ENCODE results near the gene PTGER3.
"Not testable (repeated sequence)": the region's sequence is repeated elsewhere in the genome, so short reads cannot be mapped to it uniquely, and the experiment has no call there.

The PTGER3 gene

DNA sequence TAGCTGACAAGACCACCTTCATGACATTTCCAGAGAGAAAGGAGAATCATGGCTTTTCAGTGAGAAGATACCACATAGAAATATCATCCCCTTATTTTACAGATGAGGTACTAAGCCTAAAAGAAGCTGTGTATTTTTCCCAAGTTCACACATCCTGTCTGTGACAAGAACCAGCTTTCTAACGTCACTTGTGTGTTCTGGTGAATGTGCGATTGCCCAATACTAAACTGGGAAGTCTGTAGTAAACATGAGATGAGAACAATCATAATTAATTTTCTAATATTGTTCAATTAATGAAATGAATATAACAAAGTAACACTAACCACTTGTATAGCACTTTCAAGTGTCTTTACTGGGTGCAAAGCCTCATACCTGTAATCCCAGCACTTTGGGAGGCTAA lies 46.0 kb downstream of the PTGER3 start:
- DNase-seq, result no peak

GRCh38 chr1:70997793-70998192 lies 49.8 kb downstream of the PTGER3 start:
- DNase-seq, result no peak

- DNase-seq, result no peak
Observed at GRCh38 chr1:70994753-70995268, 52.8 kb downstream of the PTGER3 start.

DNA sequence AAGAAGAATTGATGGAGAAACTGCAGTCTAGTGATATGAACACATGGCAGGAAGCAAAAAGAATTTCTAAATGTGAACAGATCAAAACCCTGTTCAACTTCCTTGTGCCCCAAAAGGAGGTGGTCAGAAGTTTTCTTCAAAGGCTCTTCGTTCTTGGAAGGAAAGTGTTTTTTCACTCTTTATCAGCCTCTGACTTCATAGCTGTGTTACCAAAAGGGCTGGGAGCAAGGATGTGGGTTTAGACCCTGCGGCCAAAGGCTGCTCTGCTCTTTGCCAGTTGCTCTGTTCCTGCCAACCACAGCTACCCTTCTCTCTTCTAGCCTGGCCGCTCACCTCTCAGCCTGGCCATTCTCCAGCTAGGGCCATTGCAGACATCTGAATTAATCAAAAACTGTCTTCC lies 53.8 kb downstream of the PTGER3 start:
- no peak for DNase-seq

DNA sequence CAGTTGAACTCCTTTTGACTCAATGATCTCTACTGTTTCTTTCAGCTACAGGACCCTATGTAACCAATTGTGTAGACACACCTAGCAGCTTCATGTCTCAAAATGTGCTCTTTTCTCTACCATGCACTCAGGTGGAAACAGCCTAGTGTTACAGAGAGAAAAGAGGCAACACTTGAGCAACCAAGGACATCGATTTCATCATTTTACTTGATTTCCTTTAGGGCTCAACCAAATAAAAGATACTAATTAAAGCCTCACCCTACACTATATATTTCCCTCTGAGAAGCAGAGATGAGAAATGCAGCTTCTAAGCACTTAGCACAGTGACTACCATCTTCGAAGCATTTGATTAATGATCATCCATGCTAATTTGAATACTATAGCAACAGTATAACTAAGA lies 55.1 kb downstream of the PTGER3 start:
- DNase-seq, result no peak

GRCh38 chr1:70990469-70991253 lies 57.0 kb downstream of the PTGER3 start:
- no peak for DNase-seq

GRCh38 chr1:70987497-70987896 lies 60.1 kb downstream of the PTGER3 start:
- DNase-seq, result no peak

- not testable (repeated sequence) for DNase-seq
Observed at GRCh38 chr1:70985776-70986225, 61.8 kb downstream of the PTGER3 start.

GRCh38 chr1:70985278-70985677 lies 62.3 kb downstream of the PTGER3 start:
- not testable (repeated sequence) for DNase-seq

- DNase-seq, result no peak
Observed at GRCh38 chr1:70980361-70980760, 67.3 kb downstream of the PTGER3 start.

GRCh38 chr1:70979881-70980280 lies 67.7 kb downstream of the PTGER3 start:
- DNase-seq, result no peak

DNA sequence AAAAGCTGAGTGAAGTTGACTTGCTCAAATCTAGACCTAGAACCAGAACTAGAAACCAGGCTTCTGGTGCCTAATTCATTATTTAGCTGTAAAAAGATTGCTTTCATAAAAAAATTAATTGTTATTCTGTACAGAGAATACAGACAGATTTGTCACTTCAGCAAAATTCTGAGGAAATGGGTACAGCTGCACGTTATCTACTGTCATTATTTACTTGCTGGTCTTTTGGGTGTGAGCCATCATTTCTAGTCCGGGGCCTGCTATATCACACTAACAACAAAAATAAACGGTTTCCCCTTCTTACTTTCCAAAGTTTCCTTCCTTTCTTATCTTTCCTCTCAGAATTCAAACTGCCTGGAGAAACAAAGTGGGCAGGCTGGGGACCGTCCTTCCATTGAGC lies 68.3 kb downstream of the PTGER3 start:
- no peak for DNase-seq

- no peak for DNase-seq
Observed at GRCh38 chr1:70978623-70979022, 69.0 kb downstream of the PTGER3 start.

DNA sequence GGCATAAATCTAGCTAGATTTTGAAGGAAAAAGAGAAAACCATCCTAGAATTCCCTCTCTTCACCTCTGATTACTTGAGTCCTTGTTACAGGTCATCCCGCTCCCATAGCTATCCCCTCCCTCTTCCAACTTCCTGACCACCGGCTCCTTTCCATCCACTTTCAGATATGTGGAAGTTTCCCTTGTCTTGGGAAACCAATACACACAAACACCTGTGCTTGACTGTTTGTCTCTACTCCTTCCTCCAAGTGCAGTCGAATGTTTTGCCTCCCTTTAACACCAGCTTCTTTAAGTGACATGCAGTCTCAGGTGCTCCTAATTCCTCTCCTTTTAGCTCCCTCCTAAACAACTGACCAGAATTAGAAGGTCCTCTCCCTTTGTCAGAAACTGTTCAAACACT lies 70.0 kb downstream of the PTGER3 start:
- DNase-seq, result no peak

- no peak for DNase-seq
Observed at GRCh38 chr1:70977041-70977440, 70.6 kb downstream of the PTGER3 start.

DNA sequence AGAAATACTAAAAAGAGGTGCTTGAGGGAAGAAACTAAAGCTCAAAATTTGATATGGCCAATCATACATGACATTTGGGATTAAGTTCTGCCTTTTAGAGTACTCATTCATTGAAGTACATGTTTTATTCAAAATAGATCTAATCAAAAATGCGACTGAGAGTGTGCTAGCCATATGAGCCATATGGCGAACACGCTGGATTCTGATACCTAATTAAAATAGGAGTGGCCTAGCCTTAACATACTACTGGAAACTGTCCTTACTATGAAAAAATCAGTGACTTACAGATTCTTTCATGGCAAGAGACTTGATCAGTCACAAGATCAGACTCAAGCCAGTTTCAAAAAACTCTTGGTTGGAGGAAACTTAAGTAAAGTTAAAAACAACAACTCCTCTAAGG lies 73.9 kb downstream of the PTGER3 start:
- no peak for DNase-seq

DNA sequence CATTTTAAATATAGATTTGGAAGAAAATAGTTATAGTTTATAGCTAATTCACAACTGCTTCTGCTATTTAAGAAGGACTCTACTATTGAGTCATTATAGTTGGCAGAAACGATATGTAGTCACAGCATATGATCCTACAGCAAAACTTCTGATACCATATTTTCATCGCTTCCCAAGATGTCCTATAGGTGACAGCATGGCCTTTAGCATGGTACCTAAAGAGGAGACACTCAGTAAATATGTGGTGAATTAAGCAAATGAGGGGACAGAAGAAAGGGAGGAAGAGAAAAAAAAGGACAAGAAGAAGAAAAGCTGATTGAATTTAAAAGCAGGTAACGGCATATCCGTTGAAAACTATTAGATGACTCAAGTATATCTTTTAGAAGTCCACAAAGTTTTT lies 77.2 kb downstream of the PTGER3 start:
- DNase-seq, result no peak

DNA sequence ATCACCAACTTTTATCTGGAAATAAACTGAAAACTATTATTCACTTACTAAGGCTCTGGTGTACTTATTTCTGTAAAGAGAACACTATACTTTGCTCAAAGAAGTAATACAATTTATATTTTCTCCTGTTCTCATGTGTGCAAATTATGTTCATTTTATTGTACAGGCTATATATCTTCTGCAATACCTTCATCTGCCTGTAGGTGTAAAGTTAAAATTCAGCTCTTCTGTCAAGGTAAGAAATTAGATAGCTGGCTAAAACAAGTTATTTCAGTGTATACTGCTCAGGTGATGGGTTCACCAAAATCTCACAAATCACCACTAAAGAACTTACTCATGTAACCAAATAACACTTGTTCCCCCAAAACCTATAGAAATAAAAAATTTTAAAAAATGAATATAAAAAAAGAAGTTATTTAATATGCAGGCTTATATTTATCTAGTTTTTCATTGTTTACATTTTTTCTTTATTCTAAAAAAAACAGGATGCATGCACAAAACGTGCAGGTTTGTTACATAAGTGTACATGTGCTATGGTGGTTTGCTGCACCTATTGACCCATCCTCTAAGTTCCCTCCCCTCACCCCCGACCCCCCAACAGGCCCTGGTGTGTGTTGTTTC lies 81.5 kb downstream of the PTGER3 start:
- no peak for DNase-seq

DNA sequence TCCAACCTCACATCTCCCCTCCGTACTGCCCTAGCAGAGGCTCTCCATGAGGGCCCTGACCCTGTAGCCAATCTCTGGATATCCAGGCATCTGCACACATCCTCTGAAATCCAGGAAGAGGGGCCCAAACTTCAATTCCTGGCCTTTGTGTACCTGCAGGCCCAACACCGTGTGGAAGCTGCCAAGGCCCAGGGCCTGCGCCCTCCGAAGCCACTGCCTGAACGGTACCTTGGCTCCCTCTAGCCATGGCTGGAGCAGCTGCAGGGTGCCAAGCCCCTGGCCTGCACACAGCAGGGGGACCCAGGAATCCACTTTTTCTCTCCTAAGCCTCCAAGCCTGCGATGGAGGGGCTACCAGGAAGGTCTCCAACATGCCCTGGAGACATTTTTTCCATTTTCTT lies 84.2 kb downstream of the PTGER3 start:
- DNase-seq, result no peak

- DNase-seq, result no peak
Observed at GRCh38 chr1:70961374-70961975, 86.1 kb downstream of the PTGER3 start.

GRCh38 chr1:70948396-70949017 lies 99.1 kb downstream of the PTGER3 start:
- DNase-seq, result no peak

DNA sequence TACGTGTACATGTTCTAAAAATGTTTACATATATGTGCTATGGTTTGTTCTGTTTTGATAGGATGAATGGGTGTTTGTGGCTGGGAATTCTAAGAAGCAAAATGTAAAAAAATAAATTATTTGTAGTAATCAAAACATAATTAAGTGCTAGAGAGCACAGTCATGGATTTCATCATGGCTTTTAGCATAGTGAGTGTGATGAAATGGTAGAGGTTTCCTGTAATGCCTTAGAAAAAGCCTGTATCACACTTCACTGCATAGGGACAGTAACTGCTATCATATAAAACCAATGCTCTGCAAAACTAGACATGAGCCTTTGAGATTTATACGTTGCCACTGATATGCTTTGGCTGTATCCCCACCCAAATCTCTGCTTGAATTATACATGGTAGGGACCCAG lies 99.8 kb downstream of the PTGER3 start:
- DNase-seq, result no peak

- DNase-seq, result no peak
Observed at GRCh38 chr1:70945676-70946075, 101.9 kb downstream of the PTGER3 start.

- DNase-seq, result no peak
Observed at GRCh38 chr1:70945251-70945650, 102.4 kb downstream of the PTGER3 start.

Data from CD4-positive, alpha-beta T cell treated with Interleukin-4 for 1 hour (primary cell).